Measurements from ENCODE around the gene TMEM89.
A peak's percentile ranks its signal among the peaks of the same experiment; 100 is the strongest.

- peak; percentile 74; the same call in 1 of the 2 replicates for TF ChIP-seq MAZ (IDR thresholded peaks at IDR 0.05; ENCODE audit: borderline replicate concordance, low read depth, low read length)
- TF ChIP-seq, protein P1, sequence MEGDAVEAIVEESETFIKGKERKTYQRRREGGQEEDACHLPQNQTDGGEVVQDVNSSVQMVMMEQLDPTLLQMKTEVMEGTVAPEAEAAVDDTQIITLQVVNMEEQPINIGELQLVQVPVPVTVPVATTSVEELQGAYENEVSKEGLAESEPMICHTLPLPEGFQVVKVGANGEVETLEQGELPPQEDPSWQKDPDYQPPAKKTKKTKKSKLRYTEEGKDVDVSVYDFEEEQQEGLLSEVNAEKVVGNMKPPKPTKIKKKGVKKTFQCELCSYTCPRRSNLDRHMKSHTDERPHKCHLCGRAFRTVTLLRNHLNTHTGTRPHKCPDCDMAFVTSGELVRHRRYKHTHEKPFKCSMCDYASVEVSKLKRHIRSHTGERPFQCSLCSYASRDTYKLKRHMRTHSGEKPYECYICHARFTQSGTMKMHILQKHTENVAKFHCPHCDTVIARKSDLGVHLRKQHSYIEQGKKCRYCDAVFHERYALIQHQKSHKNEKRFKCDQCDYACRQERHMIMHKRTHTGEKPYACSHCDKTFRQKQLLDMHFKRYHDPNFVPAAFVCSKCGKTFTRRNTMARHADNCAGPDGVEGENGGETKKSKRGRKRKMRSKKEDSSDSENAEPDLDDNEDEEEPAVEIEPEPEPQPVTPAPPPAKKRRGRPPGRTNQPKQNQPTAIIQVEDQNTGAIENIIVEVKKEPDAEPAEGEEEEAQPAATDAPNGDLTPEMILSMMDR (conservative IDR thresholded peaks at IDR 0.05; ENCODE audit: low read depth, low read length) = no peak; the same call in 1 of the 2 replicates
- no peak for TF ChIP-seq USF2 (IDR thresholded peaks at IDR 0.05; ENCODE audit: low read depth, low read length)
- no peak for TF ChIP-seq RFX5 (IDR thresholded peaks at IDR 0.05; ENCODE audit: low read depth, low read length)
- TF ChIP-seq POLR2A (IDR thresholded peaks at IDR 0.05; ENCODE audit: low read depth, low read length) = no peak
- no peak for TF ChIP-seq MAFK (IDR thresholded peaks at IDR 0.05; ENCODE audit: low read depth, low read length)
- no peak; the same call in 1 of the 2 replicates for TF ChIP-seq RAD21 (IDR thresholded peaks at IDR 0.05; ENCODE audit: low read length)
Observed at GRCh38 chr3:48598323-48599076, 23.1 kb downstream of the TMEM89 start.
